ENCODE results near the gene AEN. TPM values are rescaled to one million over a fixed set of nuclear protein-coding genes. Genes with fewer than 3 reads are reported as not detected.

Gene AEN
- total RNA-seq, 4 donors from 2014 or later = 16.1 to 19.2 (median 17.3) TPM

- no peaks in the 10 kb centered on the region for H3K27me3 ChIP-seq
- peaks cover 14 to 31% of the 10 kb centered on the region in 2 donors for H3K4me1 ChIP-seq
- H3K36me3 ChIP-seq = peaks cover 0 to 9% of the 10 kb centered on the region in 2 donors
- TF ChIP-seq CTCF (IDR thresholded peaks at IDR 0.05 in 4 of 5, conservative IDR thresholded peaks at IDR 0.05 in 1 of 5) (no peak), POLR2A (IDR thresholded peaks at IDR 0.05) (no peak)
- intact Hi-C loops (cut with DNase I; ENCODE audit: low total_unique reads) = loop anchor here (5.0 kb wide), 2 partner anchors 275 to 710 kb away; partner anchors contain the start of genes HAPLN3 and POLG
- peak overlapping the region; percentile 80 to 88 (median 86) for H3K27ac ChIP-seq
- ATAC-seq = no peak
- peak overlapping the region; percentile 74 to 99 (median 88) for H3K4me3 ChIP-seq
- no peak for DNase-seq
- H3K9me3 ChIP-seq = no peaks in the 10 kb centered on the region
- in situ Hi-C loops (cut with MboI; ENCODE audit: low sequenced_read_pairs in 4 of 4) = loop anchor here in 1 of 4 donors (25.0 kb wide), 1 partner anchor 135 kb away; no protein-coding TSS in a partner anchor
Measured at GRCh38 chr15:88621789-88622604, 857 bp downstream of the AEN start.

GRCh38 chr15:88622605-88622975 is 1.4 kb downstream of the AEN start:
- TF ChIP-seq POLR2A (IDR thresholded peaks at IDR 0.05) = no peak
- no peak for TF ChIP-seq CTCF (IDR thresholded peaks at IDR 0.05 in 4 of 5, conservative IDR thresholded peaks at IDR 0.05 in 1 of 5)
- peak overlapping the region in 3 of 4 donors; percentile 74 to 95 (median 80) for H3K4me3 ChIP-seq
- peak overlapping the region in 3 of 4 donors; percentile 80 to 88 (median 86) for H3K27ac ChIP-seq
- H3K27me3 ChIP-seq = no peaks in the 10 kb centered on the region
- H3K4me1 ChIP-seq = peaks cover 14 to 31% of the 10 kb centered on the region in 2 donors
- ATAC-seq (no peak), DNase-seq (no peak)
- intact Hi-C loops (cut with DNase I; ENCODE audit: low total_unique reads) = loop anchor here (5.0 kb wide), 2 partner anchors 275 to 710 kb away; partner anchors contain the start of genes HAPLN3 and POLG
- in situ Hi-C loops (cut with MboI; ENCODE audit: low sequenced_read_pairs in 4 of 4) = loop anchor here in 1 of 4 donors (25.0 kb wide), 1 partner anchor 135 kb away; no protein-coding TSS in a partner anchor
- peaks cover 0 to 15% of the 10 kb centered on the region in 2 donors for H3K36me3 ChIP-seq
- H3K9me3 ChIP-seq = no peaks in the 10 kb centered on the region

DNA sequence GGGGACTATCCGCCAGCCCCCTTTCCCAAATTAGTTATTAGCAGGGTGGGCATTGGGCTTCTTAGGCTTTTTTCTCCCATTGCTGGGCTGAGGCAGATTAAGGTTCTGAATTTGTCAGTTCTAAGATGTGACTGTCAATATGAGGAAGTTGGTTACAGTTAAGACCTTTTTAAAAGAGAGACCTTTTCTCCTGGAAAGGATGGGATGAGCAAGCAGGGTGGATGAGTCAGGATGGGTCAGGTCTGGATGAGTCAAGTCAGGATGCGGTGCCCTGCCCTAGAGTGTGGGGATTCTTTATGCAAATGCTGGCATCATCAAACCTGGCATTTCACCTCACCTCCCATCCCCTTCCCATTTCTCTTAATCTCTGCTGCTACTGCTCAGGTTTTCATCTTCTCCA is 1.9 kb downstream of the AEN start:
- peaks cover 14 to 31% of the 10 kb centered on the region in 2 donors for H3K4me1 ChIP-seq
- intact Hi-C loops (cut with DNase I; ENCODE audit: low total_unique reads) = loop anchor here (5.0 kb wide), 2 partner anchors 274 to 709 kb away; partner anchors contain the start of genes HAPLN3 and POLG

DNA sequence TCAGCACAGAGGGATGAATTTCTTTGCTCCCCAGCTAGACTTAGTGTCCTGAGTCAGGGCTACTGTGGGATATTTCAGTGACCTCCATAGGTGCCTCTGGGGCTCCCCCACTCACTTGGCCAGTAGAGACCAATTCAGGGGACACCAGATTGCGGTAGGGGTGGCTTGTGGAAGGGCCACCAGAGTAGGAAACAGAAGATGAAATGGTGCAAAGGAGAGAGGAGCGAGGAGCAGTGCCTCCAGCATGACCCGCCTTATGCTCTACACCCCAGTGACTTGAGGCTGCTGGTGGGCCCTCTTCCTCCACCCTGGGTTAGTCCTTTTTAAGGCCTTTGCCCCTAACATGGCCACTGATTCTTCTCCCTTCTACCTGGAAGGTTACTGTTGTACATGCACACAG is 2.5 kb downstream of the AEN start:
- Histone ChIP-seq H3K36me3 (peaks cover 0 to 24% of the 10 kb centered on the region in 2 donors), H3K27me3 (no peaks in the 10 kb centered on the region), H3K9me3 (no peaks in the 10 kb centered on the region), H3K27ac (no peak overlapping the region), H3K4me1 (peaks cover 14 to 31% of the 10 kb centered on the region in 2 donors), H3K4me3 (no peak overlapping the region)
- in situ Hi-C loops (cut with MboI; ENCODE audit: low sequenced_read_pairs in 4 of 4) = loop anchor here in 1 of 4 donors (25.0 kb wide), 1 partner anchor 136 kb away; no protein-coding TSS in a partner anchor
- intact Hi-C loops (cut with DNase I; ENCODE audit: low total_unique reads) = loop anchor here (5.0 kb wide), 2 partner anchors 274 to 709 kb away; partner anchors contain the start of genes HAPLN3 and POLG
- no peak for TF ChIP-seq CTCF (IDR thresholded peaks at IDR 0.05 in 4 of 5, conservative IDR thresholded peaks at IDR 0.05 in 1 of 5)
- TF ChIP-seq POLR2A (IDR thresholded peaks at IDR 0.05) = no peak
- no peak for DNase-seq
- ATAC-seq = no peak

More for the DNA sequence above, 1.9 kb downstream of the AEN start:
- Histone ChIP-seq H3K9me3 (no peaks in the 10 kb centered on the region), H3K27me3 (no peaks in the 10 kb centered on the region), H3K27ac (peak overlapping the region in 2 of 4 donors; percentile 80 to 88), H3K4me3 (no peak overlapping the region), H3K36me3 (peaks cover 0 to 20% of the 10 kb centered on the region in 2 donors)
- ATAC-seq (no peak), DNase-seq (no peak)
- in situ Hi-C loops (cut with MboI; ENCODE audit: low sequenced_read_pairs in 4 of 4) = loop anchor here in 1 of 4 donors (25.0 kb wide), 1 partner anchor 136 kb away; no protein-coding TSS in a partner anchor
- TF ChIP-seq POLR2A (IDR thresholded peaks at IDR 0.05) (no peak), CTCF (IDR thresholded peaks at IDR 0.05 in 4 of 5, conservative IDR thresholded peaks at IDR 0.05 in 1 of 5) (no peak)

All from gastrocnemius medialis (tissue), 4 donors.